ENCODE results near the gene SMTNL2. TPM values are rescaled to one million over a fixed set of nuclear protein-coding genes. Genes with fewer than 3 reads are reported as not detected.
A peak's percentile ranks its signal among the peaks of the same experiment; 100 is the strongest.

The SMTNL2 gene
- total and polyA plus RNA-seq, 2 donors: 0.57 to 1.6 TPM

- Histone ChIP-seq H3K27me3 (ENCODE audit: control insufficient read depth in 2 of 2, insufficient read depth in 1 of 2, low read length in 1 of 2) (peaks cover 18 to 64% of the 10 kb centered on the region in 2 donors), H3K4me3 (ENCODE audit: low read length in 2 of 2) (no peak overlapping the region), H3K36me3 (ENCODE audit: control insufficient read depth in 2 of 2, insufficient read depth in 2 of 2, low read length in 1 of 2) (no peaks in the 10 kb centered on the region)
These were observed 4.7 kb upstream of the SMTNL2 start for GRCh38 chr17:4579678-4580077.

DNA sequence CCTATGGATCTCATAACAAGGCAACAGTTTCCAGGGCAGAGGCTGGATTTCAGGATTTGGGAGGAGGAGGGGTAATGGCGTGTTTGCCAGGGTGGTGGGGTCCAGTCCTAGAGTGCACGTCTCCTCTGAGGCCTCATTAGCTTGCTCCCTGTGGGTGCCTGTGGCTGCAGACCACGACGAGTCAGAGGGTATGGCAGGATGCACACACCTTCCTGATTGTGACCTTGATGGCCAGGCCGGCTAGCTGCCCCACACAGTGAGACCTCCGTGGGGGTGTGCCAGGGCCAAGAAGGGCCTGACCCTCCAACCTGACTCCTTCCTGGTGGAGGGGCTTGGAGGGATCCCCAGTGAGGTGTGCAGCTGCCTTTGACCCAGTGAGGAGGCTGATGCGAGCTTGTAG, 4.0 kb upstream of the SMTNL2 start:
- peaks cover 24 to 69% of the 10 kb centered on the region in 2 donors for H3K27me3 ChIP-seq (ENCODE audit: control insufficient read depth in 2 of 2, insufficient read depth in 1 of 2, low read length in 1 of 2)
- no peak overlapping the region for H3K27ac ChIP-seq (ENCODE audit: low read depth in 1 of 2, low read length in 1 of 2)
- no peak overlapping the region for H3K4me3 ChIP-seq (ENCODE audit: low read length in 2 of 2)
- H3K36me3 ChIP-seq (ENCODE audit: control insufficient read depth in 2 of 2, insufficient read depth in 2 of 2, low read length in 1 of 2): no peaks in the 10 kb centered on the region
- no peak for DNase-seq (ENCODE audit: low read depth in 6 of 9, low spot score in 9 of 9)
- H3K4me1 ChIP-seq (ENCODE audit: control insufficient read depth in 2 of 2, insufficient read depth in 2 of 2, low read length in 2 of 2): peaks cover 0 to 19% of the 10 kb centered on the region in 2 donors
- 60% methylated on average over 7 of the region's 7 CpGs for WGBS
- no peaks in the 10 kb centered on the region for H3K9me3 ChIP-seq (ENCODE audit: control insufficient read depth in 2 of 2, insufficient read depth in 1 of 2, low read length in 1 of 2)

More at GRCh38 chr17:4579678-4580077, 4.7 kb upstream of the SMTNL2 start:
- H3K4me1 ChIP-seq (ENCODE audit: control insufficient read depth in 2 of 2, insufficient read depth in 2 of 2, low read length in 2 of 2): peaks cover 0 to 17% of the 10 kb centered on the region in 2 donors
- no peaks in the 10 kb centered on the region for H3K9me3 ChIP-seq (ENCODE audit: control insufficient read depth in 2 of 2, insufficient read depth in 1 of 2, low read length in 1 of 2)
- DNase-seq (ENCODE audit: low read depth in 6 of 9, low spot score in 9 of 9): no peak
- H3K27ac ChIP-seq (ENCODE audit: low read depth in 1 of 2, low read length in 1 of 2): no peak overlapping the region
- WGBS: 86% methylated on average over 11 of the region's 11 CpGs

DNA sequence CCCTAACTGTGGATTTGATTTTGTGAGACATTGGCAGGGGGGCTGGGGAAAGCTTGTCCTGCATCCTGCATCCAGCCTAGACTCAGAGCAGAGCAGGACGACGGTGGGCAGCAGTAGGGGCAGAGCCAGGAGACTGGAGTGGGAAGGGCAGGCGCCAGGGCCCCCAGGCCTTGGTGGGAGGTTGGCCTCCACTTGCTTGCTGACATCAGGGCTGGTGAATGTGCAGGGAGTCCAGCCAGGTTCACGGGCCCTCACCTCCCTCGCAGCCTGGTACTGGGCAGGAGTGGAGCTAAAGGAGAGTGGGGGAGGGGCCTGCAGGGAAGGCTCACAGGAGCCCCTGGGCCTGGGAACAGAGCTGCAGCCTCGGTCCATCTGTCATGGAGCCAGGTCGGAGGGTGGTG, 2.2 kb upstream of the SMTNL2 start:
- H3K9me3 ChIP-seq (ENCODE audit: control insufficient read depth in 2 of 2, insufficient read depth in 1 of 2, low read length in 1 of 2): no peaks in the 10 kb centered on the region
- H3K27ac ChIP-seq (ENCODE audit: low read depth in 1 of 2, low read length in 1 of 2): no peak overlapping the region
- DNase-seq (ENCODE audit: low read depth in 6 of 9, low spot score in 9 of 9): no peak
- H3K4me1 ChIP-seq (ENCODE audit: control insufficient read depth in 2 of 2, insufficient read depth in 2 of 2, low read length in 2 of 2): peaks cover 0 to 13% of the 10 kb centered on the region in 2 donors
- no peak overlapping the region for H3K4me3 ChIP-seq (ENCODE audit: low read length in 2 of 2)
- WGBS: 84% methylated on average over 7 of the region's 7 CpGs
- H3K36me3 ChIP-seq (ENCODE audit: control insufficient read depth in 2 of 2, insufficient read depth in 2 of 2, low read length in 1 of 2): no peaks in the 10 kb centered on the region
- H3K27me3 ChIP-seq (ENCODE audit: control insufficient read depth in 2 of 2, insufficient read depth in 1 of 2, low read length in 1 of 2): peaks cover 34 to 73% of the 10 kb centered on the region in 2 donors

DNA sequence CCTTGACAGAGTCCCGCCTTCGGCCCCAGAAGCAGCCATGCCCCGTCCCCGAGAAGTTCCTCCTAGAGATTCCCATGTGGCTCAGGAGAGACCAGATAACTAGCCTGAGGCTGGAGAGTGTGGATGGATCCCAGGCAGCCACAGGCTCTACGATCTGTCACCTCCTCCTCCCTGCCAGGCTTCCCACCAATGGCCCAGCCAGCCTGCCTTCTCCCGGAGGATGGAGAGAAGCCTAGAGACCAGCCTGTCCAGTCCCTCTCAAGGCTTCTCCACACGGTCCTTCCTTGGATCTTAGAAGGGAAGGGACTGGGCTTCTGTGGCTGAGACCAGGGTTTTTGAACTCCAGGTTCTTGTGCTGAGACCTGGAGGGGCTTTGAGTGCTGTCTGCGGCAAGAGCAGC, 1.6 kb upstream of the SMTNL2 start:
- H3K9me3 ChIP-seq (ENCODE audit: control insufficient read depth in 2 of 2, insufficient read depth in 1 of 2, low read length in 1 of 2): no peaks in the 10 kb centered on the region
- H3K4me1 ChIP-seq (ENCODE audit: control insufficient read depth in 2 of 2, insufficient read depth in 2 of 2, low read length in 2 of 2): peaks cover 0 to 8% of the 10 kb centered on the region in 2 donors
- DNase-seq (ENCODE audit: low read depth in 6 of 9, low spot score in 9 of 9): no peak
- H3K4me3 ChIP-seq (ENCODE audit: low read length in 2 of 2): no peak overlapping the region
- H3K27ac ChIP-seq (ENCODE audit: low read depth in 1 of 2, low read length in 1 of 2): no peak overlapping the region
- H3K27me3 ChIP-seq (ENCODE audit: control insufficient read depth in 2 of 2, insufficient read depth in 1 of 2, low read length in 1 of 2): peaks cover 35 to 74% of the 10 kb centered on the region in 2 donors
- H3K36me3 ChIP-seq (ENCODE audit: control insufficient read depth in 2 of 2, insufficient read depth in 2 of 2, low read length in 1 of 2): no peaks in the 10 kb centered on the region
- 89% methylated on average over 8 of the region's 8 CpGs for WGBS

- Histone ChIP-seq H3K27me3 (ENCODE audit: control insufficient read depth in 2 of 2, insufficient read depth in 1 of 2, low read length in 1 of 2) (peaks cover 35 to 80% of the 10 kb centered on the region in 2 donors), H3K27ac (ENCODE audit: low read depth in 1 of 2, low read length in 1 of 2) (no peak overlapping the region), H3K36me3 (ENCODE audit: control insufficient read depth in 2 of 2, insufficient read depth in 2 of 2, low read length in 1 of 2) (no peaks in the 10 kb centered on the region), H3K9me3 (ENCODE audit: control insufficient read depth in 2 of 2, insufficient read depth in 1 of 2, low read length in 1 of 2) (no peaks in the 10 kb centered on the region), H3K4me3 (ENCODE audit: low read length in 2 of 2) (no peak overlapping the region), H3K4me1 (ENCODE audit: control insufficient read depth in 2 of 2, insufficient read depth in 2 of 2, low read length in 2 of 2) (peaks cover 0 to 8% of the 10 kb centered on the region in 2 donors)
- 72% methylated on average over 3 of the region's 3 CpGs for WGBS
- DNase-seq (ENCODE audit: low read depth in 6 of 9, low spot score in 9 of 9): no peak
These were observed 1.1 kb upstream of the SMTNL2 start for GRCh38 chr17:4583206-4583605.

GRCh38 chr17:4583782-4584100, 588 bp upstream of the SMTNL2 start:
- Histone ChIP-seq H3K4me3 (ENCODE audit: low read length in 2 of 2) (peak overlapping the region; percentile 4 to 40), H3K9me3 (ENCODE audit: control insufficient read depth in 2 of 2, insufficient read depth in 1 of 2, low read length in 1 of 2) (no peaks in the 10 kb centered on the region), H3K27ac (ENCODE audit: low read depth in 1 of 2, low read length in 1 of 2) (no peak overlapping the region), H3K27me3 (ENCODE audit: control insufficient read depth in 2 of 2, insufficient read depth in 1 of 2, low read length in 1 of 2) (peaks cover 35 to 85% of the 10 kb centered on the region in 2 donors), H3K4me1 (ENCODE audit: control insufficient read depth in 2 of 2, insufficient read depth in 2 of 2, low read length in 2 of 2) (peaks cover 0 to 8% of the 10 kb centered on the region in 2 donors), H3K36me3 (ENCODE audit: control insufficient read depth in 2 of 2, insufficient read depth in 2 of 2, low read length in 1 of 2) (no peaks in the 10 kb centered on the region)
- peak in 1 of 9 donors; percentile 34 for DNase-seq (ENCODE audit: low read depth in 6 of 9, low spot score in 9 of 9)
- WGBS: 18% methylated on average over 12 of the region's 12 CpGs

DNA sequence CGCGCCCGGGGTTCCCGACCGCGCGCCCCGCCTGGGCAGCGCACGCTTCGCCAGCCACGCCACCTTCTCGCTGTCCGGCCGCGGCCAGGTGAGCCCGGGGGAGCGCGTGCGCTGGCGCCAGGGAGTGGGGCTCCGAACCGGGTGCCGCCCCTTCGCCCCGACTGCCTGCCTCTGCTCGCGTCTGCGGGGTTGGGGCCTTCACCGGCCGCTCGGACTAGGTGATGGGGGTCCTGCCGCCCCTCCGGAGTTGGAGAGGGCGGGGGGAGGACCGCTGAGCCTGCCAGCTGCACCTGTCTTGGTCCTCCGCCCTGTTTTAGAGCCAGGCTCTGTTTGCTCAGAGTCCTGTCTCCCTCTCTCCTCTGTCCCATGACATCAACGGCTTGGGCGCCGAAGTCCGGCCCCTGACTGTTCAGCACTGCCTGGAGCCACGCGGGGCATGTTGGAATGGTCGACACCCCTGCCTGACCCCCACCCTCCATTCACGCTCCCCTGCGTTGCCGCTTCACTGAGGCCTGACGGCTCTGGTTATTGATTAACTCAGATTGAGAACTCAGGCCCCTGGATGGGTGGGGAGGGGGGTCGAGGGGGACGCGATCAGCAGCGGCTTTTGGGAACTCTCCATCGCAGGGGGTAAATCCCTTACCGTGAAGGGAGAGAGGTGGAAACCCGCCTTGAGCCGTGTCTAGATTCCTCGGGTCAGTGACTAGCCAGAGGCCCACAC, 748 bp downstream of the SMTNL2 start:
- peaks cover 35 to 90% of the 10 kb centered on the region in 2 donors for H3K27me3 ChIP-seq (ENCODE audit: control insufficient read depth in 2 of 2, insufficient read depth in 1 of 2, low read length in 1 of 2)
- no peak for DNase-seq (ENCODE audit: low read depth in 6 of 9, low spot score in 9 of 9)
- H3K27ac ChIP-seq (ENCODE audit: low read depth in 1 of 2, low read length in 1 of 2): no peak overlapping the region
- peak overlapping the region in 1 of 2 donors; percentile 40 for H3K4me3 ChIP-seq (ENCODE audit: low read length in 2 of 2)
- H3K9me3 ChIP-seq (ENCODE audit: control insufficient read depth in 2 of 2, insufficient read depth in 1 of 2, low read length in 1 of 2): no peaks in the 10 kb centered on the region
- no peaks in the 10 kb centered on the region for H3K36me3 ChIP-seq (ENCODE audit: control insufficient read depth in 2 of 2, insufficient read depth in 2 of 2, low read length in 1 of 2)
- peaks cover 0 to 8% of the 10 kb centered on the region in 2 donors for H3K4me1 ChIP-seq (ENCODE audit: control insufficient read depth in 2 of 2, insufficient read depth in 2 of 2, low read length in 2 of 2)
- WGBS: 34% methylated on average over 57 of the region's 57 CpGs

DNA sequence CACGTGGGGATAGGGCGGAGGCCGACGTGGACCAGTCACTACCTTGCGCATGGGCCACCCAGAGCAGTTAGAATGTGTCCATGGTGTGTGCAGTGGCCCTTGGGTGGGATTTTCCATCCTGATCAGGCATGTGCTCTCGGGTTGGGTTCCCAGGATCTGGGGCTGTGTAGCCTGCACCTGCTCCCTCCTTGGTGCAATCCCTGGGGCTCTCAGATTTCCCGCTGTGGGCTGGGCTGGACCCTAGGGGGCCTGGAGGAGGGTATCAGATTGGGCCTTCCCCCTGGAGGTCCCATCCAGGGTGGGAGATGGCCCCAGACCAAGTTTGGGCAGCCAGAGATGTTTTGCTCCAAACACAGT, 1.3 kb downstream of the SMTNL2 start:
- no peaks in the 10 kb centered on the region for H3K36me3 ChIP-seq (ENCODE audit: control insufficient read depth in 2 of 2, insufficient read depth in 2 of 2, low read length in 1 of 2)
- no peak overlapping the region for H3K4me3 ChIP-seq (ENCODE audit: low read length in 2 of 2)
- DNase-seq (ENCODE audit: low read depth in 6 of 9, low spot score in 9 of 9): no peak
- no peaks in the 10 kb centered on the region for H3K9me3 ChIP-seq (ENCODE audit: control insufficient read depth in 2 of 2, insufficient read depth in 1 of 2, low read length in 1 of 2)
- peaks cover 0 to 8% of the 10 kb centered on the region in 2 donors for H3K4me1 ChIP-seq (ENCODE audit: control insufficient read depth in 2 of 2, insufficient read depth in 2 of 2, low read length in 2 of 2)
- WGBS: 93% methylated on average over 7 of the region's 7 CpGs
- peaks cover 35 to 88% of the 10 kb centered on the region in 2 donors for H3K27me3 ChIP-seq (ENCODE audit: control insufficient read depth in 2 of 2, insufficient read depth in 1 of 2, low read length in 1 of 2)
- H3K27ac ChIP-seq (ENCODE audit: low read depth in 1 of 2, low read length in 1 of 2): no peak overlapping the region

GRCh38 chr17:4586043-4586442, 1.7 kb downstream of the SMTNL2 start:
- DNase-seq (ENCODE audit: low read depth in 6 of 9, low spot score in 9 of 9): no peak
- H3K4me3 ChIP-seq (ENCODE audit: low read length in 2 of 2): no peak overlapping the region
- no peak overlapping the region for H3K27ac ChIP-seq (ENCODE audit: low read depth in 1 of 2, low read length in 1 of 2)
- 96% methylated on average over 9 of the region's 9 CpGs for WGBS
- H3K4me1 ChIP-seq (ENCODE audit: control insufficient read depth in 2 of 2, insufficient read depth in 2 of 2, low read length in 2 of 2): peaks cover 0 to 8% of the 10 kb centered on the region in 2 donors
- no peaks in the 10 kb centered on the region for H3K9me3 ChIP-seq (ENCODE audit: control insufficient read depth in 2 of 2, insufficient read depth in 1 of 2, low read length in 1 of 2)
- no peaks in the 10 kb centered on the region for H3K36me3 ChIP-seq (ENCODE audit: control insufficient read depth in 2 of 2, insufficient read depth in 2 of 2, low read length in 1 of 2)
- peaks cover 35 to 89% of the 10 kb centered on the region in 2 donors for H3K27me3 ChIP-seq (ENCODE audit: control insufficient read depth in 2 of 2, insufficient read depth in 1 of 2, low read length in 1 of 2)

Measured in thymus (tissue), 11 donors.